GM23338 (cell line): Measurements from ENCODE around the gene AKNA.

Experiments used
- EZH2 ChIP-seq: fragments of 200-600 bp; sonication (generic); IDR thresholded peaks from one replicate; pipeline ENCODE4 v1.8.0; 2017; ENCODE audit warnings: antibody characterized with exemption, mild to moderate bottlenecking, low read depth; ENCODE audit not compliant: unreplicated experiment
- EZH2phosphoT487 ChIP-seq: fragments of 200-600 bp; sonication (generic); IDR thresholded peaks from one replicate; pipeline ENCODE4 v1.8.1; 2018; ENCODE audit warnings: antibody characterized with exemption; ENCODE audit not compliant: unreplicated experiment
- NANOG ChIP-seq: IDR thresholded peaks from 2 replicates; pipeline ENCODE4 v1.6.1; 2016; ENCODE audit warnings: antibody characterized with exemption, borderline replicate concordance
- POLR2AphosphoS5 ChIP-seq: IDR thresholded peaks from 2 replicates; pipeline ENCODE4 v1.6.1; 2016; ENCODE audit warnings: antibody characterized with exemption, low read depth
- TF ChIP-seq, protein P1 (sequence below), 2 experiments: fragments of 200-600 bp in 1 of 2; sonication (generic) in 1 of 2; conservative IDR thresholded peaks; 2 replicates each; pipeline versions ENCODE4 v1.5.1 to v1.6.1; 2016 to 2017; ENCODE audit warnings: antibody characterized with exemption in 2 of 2, low read depth in 2 of 2, mild to moderate bottlenecking in 2 of 2, moderate library complexity in 1 of 2
- TF ChIP-seq, protein P2 (sequence below): IDR thresholded peaks from one replicate; pipeline ENCODE4 v1.6.1; 2018; ENCODE audit warnings: antibody characterized with exemption; ENCODE audit not compliant: unreplicated experiment

DNA sequence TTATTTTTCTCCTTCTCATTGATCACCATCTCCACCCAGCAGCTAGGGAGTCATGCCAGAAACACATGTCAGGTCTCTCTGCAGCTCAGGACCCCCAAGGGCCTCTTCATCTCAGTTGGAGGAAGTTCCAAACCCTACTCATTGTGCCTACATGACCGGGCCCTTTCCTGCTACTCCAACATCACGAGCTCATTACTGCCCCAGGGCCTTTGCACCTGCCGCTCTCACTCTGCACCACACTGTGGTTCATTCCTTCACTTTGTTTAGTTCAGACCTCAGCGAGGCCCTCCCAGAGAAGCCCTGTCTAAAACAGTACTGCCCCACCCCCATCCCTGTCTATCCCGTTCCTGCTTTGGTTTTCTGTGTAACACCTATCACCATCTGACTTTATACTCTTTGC, 22.1 kb upstream of the AKNA start:
- TF ChIP-seq, protein P1, sequence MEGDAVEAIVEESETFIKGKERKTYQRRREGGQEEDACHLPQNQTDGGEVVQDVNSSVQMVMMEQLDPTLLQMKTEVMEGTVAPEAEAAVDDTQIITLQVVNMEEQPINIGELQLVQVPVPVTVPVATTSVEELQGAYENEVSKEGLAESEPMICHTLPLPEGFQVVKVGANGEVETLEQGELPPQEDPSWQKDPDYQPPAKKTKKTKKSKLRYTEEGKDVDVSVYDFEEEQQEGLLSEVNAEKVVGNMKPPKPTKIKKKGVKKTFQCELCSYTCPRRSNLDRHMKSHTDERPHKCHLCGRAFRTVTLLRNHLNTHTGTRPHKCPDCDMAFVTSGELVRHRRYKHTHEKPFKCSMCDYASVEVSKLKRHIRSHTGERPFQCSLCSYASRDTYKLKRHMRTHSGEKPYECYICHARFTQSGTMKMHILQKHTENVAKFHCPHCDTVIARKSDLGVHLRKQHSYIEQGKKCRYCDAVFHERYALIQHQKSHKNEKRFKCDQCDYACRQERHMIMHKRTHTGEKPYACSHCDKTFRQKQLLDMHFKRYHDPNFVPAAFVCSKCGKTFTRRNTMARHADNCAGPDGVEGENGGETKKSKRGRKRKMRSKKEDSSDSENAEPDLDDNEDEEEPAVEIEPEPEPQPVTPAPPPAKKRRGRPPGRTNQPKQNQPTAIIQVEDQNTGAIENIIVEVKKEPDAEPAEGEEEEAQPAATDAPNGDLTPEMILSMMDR (conservative IDR thresholded peaks at IDR 0.05; ENCODE audit: low read depth in 2 of 2) = no peak
- no peak for TF ChIP-seq NANOG
- TF ChIP-seq EZH2 = no peak
- no peak for TF ChIP-seq EZH2phosphoT487
- TF ChIP-seq, protein P2, sequence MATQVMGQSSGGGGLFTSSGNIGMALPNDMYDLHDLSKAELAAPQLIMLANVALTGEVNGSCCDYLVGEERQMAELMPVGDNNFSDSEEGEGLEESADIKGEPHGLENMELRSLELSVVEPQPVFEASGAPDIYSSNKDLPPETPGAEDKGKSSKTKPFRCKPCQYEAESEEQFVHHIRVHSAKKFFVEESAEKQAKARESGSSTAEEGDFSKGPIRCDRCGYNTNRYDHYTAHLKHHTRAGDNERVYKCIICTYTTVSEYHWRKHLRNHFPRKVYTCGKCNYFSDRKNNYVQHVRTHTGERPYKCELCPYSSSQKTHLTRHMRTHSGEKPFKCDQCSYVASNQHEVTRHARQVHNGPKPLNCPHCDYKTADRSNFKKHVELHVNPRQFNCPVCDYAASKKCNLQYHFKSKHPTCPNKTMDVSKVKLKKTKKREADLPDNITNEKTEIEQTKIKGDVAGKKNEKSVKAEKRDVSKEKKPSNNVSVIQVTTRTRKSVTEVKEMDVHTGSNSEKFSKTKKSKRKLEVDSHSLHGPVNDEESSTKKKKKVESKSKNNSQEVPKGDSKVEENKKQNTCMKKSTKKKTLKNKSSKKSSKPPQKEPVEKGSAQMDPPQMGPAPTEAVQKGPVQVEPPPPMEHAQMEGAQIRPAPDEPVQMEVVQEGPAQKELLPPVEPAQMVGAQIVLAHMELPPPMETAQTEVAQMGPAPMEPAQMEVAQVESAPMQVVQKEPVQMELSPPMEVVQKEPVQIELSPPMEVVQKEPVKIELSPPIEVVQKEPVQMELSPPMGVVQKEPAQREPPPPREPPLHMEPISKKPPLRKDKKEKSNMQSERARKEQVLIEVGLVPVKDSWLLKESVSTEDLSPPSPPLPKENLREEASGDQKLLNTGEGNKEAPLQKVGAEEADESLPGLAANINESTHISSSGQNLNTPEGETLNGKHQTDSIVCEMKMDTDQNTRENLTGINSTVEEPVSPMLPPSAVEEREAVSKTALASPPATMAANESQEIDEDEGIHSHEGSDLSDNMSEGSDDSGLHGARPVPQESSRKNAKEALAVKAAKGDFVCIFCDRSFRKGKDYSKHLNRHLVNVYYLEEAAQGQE = no peak
- TF ChIP-seq POLR2AphosphoS5 = no peak
